GM12878 (cell line): ENCODE measurements around the gene TSPAN10. TPM values are rescaled to one million over a fixed set of nuclear protein-coding genes. Genes with fewer than 3 reads are reported as not detected.
A peak's percentile ranks its signal among the peaks of the same experiment; 100 is the strongest.

Experiments
- ATAC-seq: fragments of 200-7000 bp; cut with Tn5 transposase; 3 replicates; pipeline ENCODE4 v1.9.1; 2020; ENCODE audit warnings: mild to moderate bottlenecking, moderate library complexity
- BruUV-seq: library from RNA; stranded (reverse); fragments of 400-500 nt; replicated peaks from 2 replicates; lab custom pipeline; 2021; lab: Mats Ljungman, UMichigan
- CTCF ChIA-PET: fragments of 300-600 bp; sonication (Branson Sonifier 250); formaldehyde crosslinking; extraction: SDS; loops from one replicate; lab custom pipeline; 2021; ENCODE audit warnings: inconsistent platforms; lab: Yijun Ruan, JAX
- POLR2A ChIA-PET: fragments of 350-600 bp; formaldehyde crosslinking; extraction: SDS; loops from one replicate; lab custom pipeline; 2021; ENCODE audit warnings: inconsistent platforms; lab: Charles Lee
- RAD21 ChIA-PET: fragments of 300-600 bp; sonication (Branson Sonifier 250); formaldehyde crosslinking; loops from one replicate; lab custom pipeline; 2023; ENCODE audit warnings: antibody characterized with exemption; ENCODE audit not compliant: unreplicated experiment; lab: Charles Lee
- SMC1A ChIA-PET: fragments of 300-600 bp; sonication (Branson Sonifier 250); formaldehyde crosslinking; loops from one replicate; lab custom pipeline; 2023; ENCODE audit not compliant: unreplicated experiment, uncharacterized antibody; lab: Charles Lee
- DNase-seq: peaks from one replicate; pipeline ENCODE4 v3.0.0-alpha.2; 2011; ENCODE audit warnings: low read depth, low spot score
- FAIRE-seq: peaks from 3 replicates; lab custom pipeline; 2011; peaks lifted over from hg19 to GRCh38; lab: Jason Lieb, UNC
- H2AFZ ChIP-seq: 2 replicates; pipeline ENCODE4 v1.6.0; 2011; ENCODE audit warnings: low read depth, low read length, control low read depth; ENCODE audit not compliant: control insufficient read depth
- H3K27ac ChIP-seq: 2 replicates; pipeline ENCODE4 v1.5.1; 2011; ENCODE audit warnings: control low read depth; ENCODE audit not compliant: control insufficient read depth, insufficient read depth
- H3K27me3 ChIP-seq, 2 experiments: replicated peaks in 1 of 2; 2 replicates each; pipeline versions ENCODE4 v1.6.0 to v1.6.1; 2011; ENCODE audit warnings: low read length in 1 of 2; ENCODE audit not compliant: control insufficient read depth in 2 of 2, insufficient read depth in 2 of 2
- H3K36me3 ChIP-seq, 2 experiments: 2 replicates each; pipeline ENCODE4 v1.5.1; 2011; ENCODE audit warnings: low read length in 1 of 2; ENCODE audit not compliant: control insufficient read depth in 2 of 2, insufficient read depth in 2 of 2
- H3K4me1 ChIP-seq: 2 replicates; pipeline ENCODE4 v1.6.1; 2011; ENCODE audit warnings: mild to moderate bottlenecking, low read length, moderate library complexity, mixed read lengths; ENCODE audit not compliant: control insufficient read depth, insufficient read depth
- H3K4me2 ChIP-seq: 2 replicates; pipeline ENCODE4 v1.6.0; 2011; ENCODE audit warnings: control low read depth; ENCODE audit not compliant: control insufficient read depth, insufficient read depth
- H3K4me3 ChIP-seq: fragments of 200-600 bp; sonication (generic); 2 replicates; pipeline ENCODE4 v1.5.1; 2016
- H3K79me2 ChIP-seq: 2 replicates; pipeline ENCODE4 v1.6.0; 2011; ENCODE audit warnings: low read length; ENCODE audit not compliant: control insufficient read depth, insufficient read depth
- H3K9ac ChIP-seq: 2 replicates; pipeline ENCODE4 v1.8.0; 2011; ENCODE audit warnings: low read length, control low read depth, mixed read lengths; ENCODE audit not compliant: control insufficient read depth, insufficient read depth
- H3K9me3 ChIP-seq: replicated peaks from 3 replicates; pipeline ENCODE4 v1.5.1; 2011; ENCODE audit warnings: mild to moderate bottlenecking, low read length; ENCODE audit not compliant: control insufficient read depth, insufficient read depth
- H4K20me1 ChIP-seq: 2 replicates; pipeline ENCODE4 v1.6.0; 2011; ENCODE audit not compliant: control insufficient read depth, insufficient read depth
- ASH2L ChIP-seq: fragments of 300-600, 200-600 bp; sonication (generic); IDR thresholded peaks from 2 replicates; pipeline ENCODE4 v1.6.1; 2017; ENCODE audit warnings: low read depth, mild to moderate bottlenecking, borderline replicate concordance
- CEBPB ChIP-seq, 2 experiments: fragments of 150-350 bp in 1 of 2; IDR thresholded peaks; 2 replicates each; pipeline ENCODE4 v1.6.1; 2012 to 2014; ENCODE audit warnings: low read depth in 2 of 2, low read length in 2 of 2, borderline replicate concordance in 1 of 2, inconsistent platforms in 1 of 2
- E4F1 ChIP-seq: fragments of 450-650 bp; IDR thresholded peaks from 2 replicates; pipeline ENCODE4 v1.6.1; 2018; ENCODE audit warnings: borderline replicate concordance, mild to moderate bottlenecking; ENCODE audit not compliant: partially characterized antibody
- EED ChIP-seq: sonication (generic); IDR thresholded peaks from 2 replicates; pipeline ENCODE4 v1.6.1; 2016; ENCODE audit warnings: antibody characterized with exemption, low read depth
- MAX ChIP-seq: IDR thresholded peaks from 2 replicates; pipeline ENCODE4 v1.6.1; 2012; ENCODE audit warnings: low read depth, low read length, improper control_type of control experiment
- NFXL1 ChIP-seq: fragments of 450-650 bp; IDR thresholded peaks from 2 replicates; pipeline ENCODE4 v1.6.1; 2017; ENCODE audit warnings: antibody characterized with exemption, mild to moderate bottlenecking, borderline replicate concordance
- PAX5 ChIP-seq: IDR thresholded peaks from 2 replicates; pipeline ENCODE4 v1.6.1; 2011; ENCODE audit warnings: low read depth, low read length, borderline replicate concordance
- POLR2A ChIP-seq: IDR thresholded peaks from 2 replicates; pipeline ENCODE4 v1.6.1; 2011; ENCODE audit warnings: low read depth, mild to moderate bottlenecking, low read length
- RELA ChIP-seq: fragments of 450-650 bp; IDR thresholded peaks from 2 replicates; pipeline ENCODE4 v1.8.0; 2014; ENCODE audit warnings: borderline replicate concordance; ENCODE audit not compliant: partially characterized antibody
- RFX5 ChIP-seq: IDR thresholded peaks from 2 replicates; pipeline ENCODE4 v1.6.1; 2011; ENCODE audit warnings: low read depth, low read length, improper control_type of control experiment
- STAT1 ChIP-seq: fragments of 450-650 bp; conservative IDR thresholded peaks from 2 replicates; pipeline ENCODE4 v1.6.1; 2014; ENCODE audit warnings: antibody characterized with exemption, mild to moderate bottlenecking
- YBX1 ChIP-seq: fragments of 450-650 bp; IDR thresholded peaks from 2 replicates; pipeline ENCODE4 v1.6.1; 2016; ENCODE audit warnings: antibody characterized with exemption
- WGBS: methylation state at CpG from one replicate; pipeline ENCODE4 v1.1.6; 2016; ENCODE audit warnings: low lambda C conversion rate; ENCODE audit not compliant: insufficient replicate concordance, insufficient coverage; ENCODE audit errors: missing lambda C conversion rate; 5-methylcytosine and 5-hydroxymethylcytosine counted together
- in situ Hi-C: fragments of 300-500 bp; cut with MboI; formaldehyde crosslinking; loops from 9 replicates; pipeline ENCODE4 v1.14.3; 2018; ENCODE audit warnings: mixed read lengths
- intact Hi-C: fragments of 100-400 bp; cut with micrococcal nuclease; formaldehyde crosslinking; loops from one replicate; pipeline ENCODE4 v1.14.2; 2022; ENCODE audit not compliant: unreplicated experiment
- polyA plus RNA-seq, 11 experiments: library from polyadenylated mRNA; depleted of rRNA in 4 of 11; unstranded in 6 of 11; stranded (reverse) in 5 of 11; fragments of >200 nt; fragmentation: Nextera tagmentation in 4 of 11; fragmentation: Illumina TruSeq in 1 of 11; extraction: Ambion mirVana in 4 of 11; extraction: Trizol in 1 of 11; gene quantifications; 1 replicate in 1 of 11; 2 replicates in 10 of 11; pipeline versions ENCODE4 v1.2.1 to v1.2.3, GENCODE V29; 2011 to 2016; ENCODE audit warnings: inconsistent platforms in 2 of 11, missing spikeins in 2 of 11, low read depth in 1 of 11
- total RNA-seq, 4 experiments: library from RNA; depleted of rRNA in 3 of 4; stranded (reverse); fragments of >200 nt in 3 of 4; fragmentation: Illumina TruSeq in 1 of 4; extraction: Trizol in 1 of 4; gene quantifications; 2 replicates each; pipeline versions ENCODE4 v1.2.1 to v1.2.3, GENCODE V29; 2013 to 2021
- TF ChIP-seq, protein P1 (sequence below): fragments of 450-650 bp; IDR thresholded peaks from 2 replicates; pipeline ENCODE4 v1.6.1; 2017; ENCODE audit warnings: antibody characterized with exemption, mild to moderate bottlenecking, moderate library complexity

TSPAN10 gene
- total and polyA plus RNA-seq, 10 of the 15 experiments (the other 5 are each of a cell fraction or from before 2014, with no cell fraction given): 0.13 to 0.82 (median 0.43) TPM

DNA sequence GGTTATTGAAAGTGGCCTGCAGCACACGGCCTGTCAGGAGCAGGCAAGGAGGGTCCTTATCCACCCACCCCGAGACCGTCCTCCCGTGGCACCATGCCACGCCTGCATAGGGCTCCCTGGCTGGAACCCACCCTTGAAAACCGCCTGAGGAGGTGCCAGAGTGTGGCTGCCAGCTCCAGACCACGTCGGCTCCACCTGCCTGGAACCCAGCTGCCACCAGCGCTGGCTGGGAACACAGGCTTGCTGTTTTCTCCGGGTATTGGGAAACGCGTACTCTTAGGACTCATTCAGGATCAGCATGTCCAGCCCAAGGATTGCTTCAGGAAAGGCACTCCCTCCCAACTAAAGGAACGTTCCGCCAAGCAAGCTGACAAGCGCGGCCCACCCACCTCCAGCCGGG is 39.9 kb downstream of the TSPAN10 start:
- no peak for FAIRE-seq
- intact Hi-C loops: no loop called here
- no peaks in the 10 kb centered on the region for H3K4me1 ChIP-seq
- in situ Hi-C loops: no loop called here
- no peak overlapping the region for H3K27ac ChIP-seq
- POLR2A ChIA-PET: interaction anchor here (0.7 kb wide), 1 partner anchor 8 kb away, joined by 3 read pairs; no protein-coding TSS in a partner anchor
- H3K4me3 ChIP-seq: no peak overlapping the region
- peak; percentile 37; the same call in 1 of the 2 replicates for TF ChIP-seq POLR2A
- TF ChIP-seq, protein P1, sequence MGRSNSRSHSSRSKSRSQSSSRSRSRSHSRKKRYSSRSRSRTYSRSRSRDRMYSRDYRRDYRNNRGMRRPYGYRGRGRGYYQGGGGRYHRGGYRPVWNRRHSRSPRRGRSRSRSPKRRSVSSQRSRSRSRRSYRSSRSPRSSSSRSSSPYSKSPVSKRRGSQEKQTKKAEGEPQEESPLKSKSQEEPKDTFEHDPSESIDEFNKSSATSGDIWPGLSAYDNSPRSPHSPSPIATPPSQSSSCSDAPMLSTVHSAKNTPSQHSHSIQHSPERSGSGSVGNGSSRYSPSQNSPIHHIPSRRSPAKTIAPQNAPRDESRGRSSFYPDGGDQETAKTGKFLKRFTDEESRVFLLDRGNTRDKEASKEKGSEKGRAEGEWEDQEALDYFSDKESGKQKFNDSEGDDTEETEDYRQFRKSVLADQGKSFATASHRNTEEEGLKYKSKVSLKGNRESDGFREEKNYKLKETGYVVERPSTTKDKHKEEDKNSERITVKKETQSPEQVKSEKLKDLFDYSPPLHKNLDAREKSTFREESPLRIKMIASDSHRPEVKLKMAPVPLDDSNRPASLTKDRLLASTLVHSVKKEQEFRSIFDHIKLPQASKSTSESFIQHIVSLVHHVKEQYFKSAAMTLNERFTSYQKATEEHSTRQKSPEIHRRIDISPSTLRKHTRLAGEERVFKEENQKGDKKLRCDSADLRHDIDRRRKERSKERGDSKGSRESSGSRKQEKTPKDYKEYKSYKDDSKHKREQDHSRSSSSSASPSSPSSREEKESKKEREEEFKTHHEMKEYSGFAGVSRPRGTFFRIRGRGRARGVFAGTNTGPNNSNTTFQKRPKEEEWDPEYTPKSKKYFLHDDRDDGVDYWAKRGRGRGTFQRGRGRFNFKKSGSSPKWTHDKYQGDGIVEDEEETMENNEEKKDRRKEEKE: no peak
- TF ChIP-seq CEBPB (IDR thresholded peaks at IDR 0.05; ENCODE audit: borderline replicate concordance in 1 of 2, low read depth in 2 of 2, low read length in 2 of 2): no peak
- TF ChIP-seq EED: no peak
- no peak for DNase-seq
- SMC1A ChIA-PET: no interaction called here
- no peaks in the 10 kb centered on the region for H4K20me1 ChIP-seq
- RAD21 ChIA-PET: no interaction called here
- H3K36me3 ChIP-seq: peaks cover 0 to 16% of the 10 kb centered on the region in 2 experiments; a peak in 3 of 4 replicates
- H3K79me2 ChIP-seq: no peaks in the 10 kb centered on the region; the same call in 1 of the 2 replicates
- H3K27me3 ChIP-seq: no peaks in the 10 kb centered on the region
- H3K9me3 ChIP-seq: no peaks in the 10 kb centered on the region
- no peak overlapping the region for H2AFZ ChIP-seq
- ATAC-seq: no peak
- no TSS peak for BruUV-seq
- CTCF ChIA-PET: interaction anchor here (1.4 to 1.6 kb wide), 2 partner anchors 26 to 35 kb away, joined by 4 to 6 read pairs; partner anchors contain the start of genes MRPL12 and SLC25A10
- WGBS: 81% methylated on average over 16 of the region's 17 CpGs
- no peak overlapping the region for H3K9ac ChIP-seq
- no peak overlapping the region for H3K4me2 ChIP-seq

GRCh38 chr17:81680150-81680549 is 43.2 kb downstream of the TSPAN10 start:
- CTCF ChIA-PET: no interaction called here
- Histone ChIP-seq H2AFZ (no peak overlapping the region), H3K36me3 (peaks cover 0 to 2% of the 10 kb centered on the region in 2 experiments; a peak in 2 of 4 replicates), H3K79me2 (peaks cover 27% of the 10 kb centered on the region), H4K20me1 (peaks cover 5% of the 10 kb centered on the region; the same call in 1 of the 2 replicates), H3K27ac (no peak overlapping the region), H3K4me2 (no peak overlapping the region), H3K4me3 (no peak overlapping the region), H3K9ac (no peak overlapping the region), H3K27me3 (no peaks in the 10 kb centered on the region), H3K9me3 (no peaks in the 10 kb centered on the region), H3K4me1 (peaks cover 7% of the 10 kb centered on the region)
- RAD21 ChIA-PET: no interaction called here
- no TSS peak for BruUV-seq
- POLR2A ChIA-PET: no interaction called here
- no peak for FAIRE-seq
- SMC1A ChIA-PET: no interaction called here
- ATAC-seq: no peak
- DNase-seq: no peak
- intact Hi-C loops: no loop called here
- in situ Hi-C loops: no loop called here
- 87% methylated on average over 11 of the region's 11 CpGs for WGBS
- TF ChIP-seq STAT1: no peak
- no peak for TF ChIP-seq ASH2L
- TF ChIP-seq RFX5: no peak
- TF ChIP-seq E4F1: no peak
- TF ChIP-seq NFXL1: no peak
- TF ChIP-seq MAX: no peak
- no peak for TF ChIP-seq YBX1
- no peak for TF ChIP-seq RELA
- no peak for TF ChIP-seq PAX5
